ENCODE data around the gene SLC35B1.

- TF ChIP-seq CTCF (IDR thresholded peaks at IDR 0.05) (no peak), POLR2AphosphoS5 (IDR thresholded peaks at IDR 0.05) (no peak), POLR2A (IDR thresholded peaks at IDR 0.05) (no peak), EP300 (IDR thresholded peaks at IDR 0.05) (no peak)
Observed at GRCh38 chr17:49667854-49668253, 39.9 kb downstream of the SLC35B1 start.

All from stomach (tissue), 4 donors.